ENCODE measurements around the gene EPB41L4A. TPM values are rescaled to one million over a fixed set of nuclear protein-coding genes. Genes with fewer than 3 reads are reported as not detected.

Gene EPB41L4A
- total RNA-seq, 1 experiment from 2014 or later, result 5.2 TPM

DNA sequence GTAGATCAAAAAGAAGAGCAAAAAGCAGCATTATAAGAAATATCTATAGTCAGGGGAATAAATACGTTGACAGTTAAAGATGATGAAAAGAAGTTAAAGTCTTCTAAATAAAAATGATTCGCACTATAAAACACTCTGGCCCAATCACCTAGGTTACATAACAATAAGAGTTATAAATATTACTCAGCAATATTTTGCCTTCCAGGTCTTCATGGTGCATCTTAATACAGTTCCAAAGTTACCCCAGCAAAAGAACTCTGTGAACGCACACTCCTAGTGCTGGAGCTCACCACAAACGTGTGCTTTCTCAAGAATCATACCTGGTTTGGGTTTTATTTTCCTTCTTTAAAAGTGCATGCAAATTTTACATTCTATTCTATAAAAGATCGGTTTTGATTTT, 44.7 kb downstream of the EPB41L4A start:
- Mint-ChIP-seq H3K4me1 (peaks cover 8% of the 10 kb centered on the region; the same call in 1 of the 2 replicates), H3K4me3 (no peak overlapping the region), H3K27me3 (ENCODE audit: low read depth) (no peaks in the 10 kb centered on the region), H3K36me3 (no peaks in the 10 kb centered on the region), H3K9me3 (no peaks in the 10 kb centered on the region), H3K27ac (no peak overlapping the region)
- ChIA-PET CTCF (no interaction called here), POLR2A (no interaction called here)
- DNase-seq (ENCODE audit: low spot score) (no peak), ATAC-seq (no peak)
- TF ChIP-seq NFATC4 (CRISPR knock-in tag; IDR thresholded peaks at IDR 0.05), result no peak
- TF ChIP-seq, protein P1, sequence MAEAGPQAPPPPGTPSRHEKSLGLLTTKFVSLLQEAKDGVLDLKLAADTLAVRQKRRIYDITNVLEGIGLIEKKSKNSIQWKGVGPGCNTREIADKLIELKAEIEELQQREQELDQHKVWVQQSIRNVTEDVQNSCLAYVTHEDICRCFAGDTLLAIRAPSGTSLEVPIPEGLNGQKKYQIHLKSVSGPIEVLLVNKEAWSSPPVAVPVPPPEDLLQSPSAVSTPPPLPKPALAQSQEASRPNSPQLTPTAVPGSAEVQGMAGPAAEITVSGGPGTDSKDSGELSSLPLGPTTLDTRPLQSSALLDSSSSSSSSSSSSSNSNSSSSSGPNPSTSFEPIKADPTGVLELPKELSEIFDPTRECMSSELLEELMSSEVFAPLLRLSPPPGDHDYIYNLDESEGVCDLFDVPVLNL (CRISPR knock-in tag; IDR thresholded peaks at IDR 0.05; ENCODE audit: borderline replicate concordance, low read depth), result no peak
- no peak for TF ChIP-seq ZNF396 (CRISPR knock-in tag; IDR thresholded peaks at IDR 0.05; ENCODE audit: borderline replicate concordance)
- TF ChIP-seq ZNF138 (CRISPR knock-in tag; conservative IDR thresholded peaks at IDR 0.05), result no peak
- TF ChIP-seq, protein P2, sequence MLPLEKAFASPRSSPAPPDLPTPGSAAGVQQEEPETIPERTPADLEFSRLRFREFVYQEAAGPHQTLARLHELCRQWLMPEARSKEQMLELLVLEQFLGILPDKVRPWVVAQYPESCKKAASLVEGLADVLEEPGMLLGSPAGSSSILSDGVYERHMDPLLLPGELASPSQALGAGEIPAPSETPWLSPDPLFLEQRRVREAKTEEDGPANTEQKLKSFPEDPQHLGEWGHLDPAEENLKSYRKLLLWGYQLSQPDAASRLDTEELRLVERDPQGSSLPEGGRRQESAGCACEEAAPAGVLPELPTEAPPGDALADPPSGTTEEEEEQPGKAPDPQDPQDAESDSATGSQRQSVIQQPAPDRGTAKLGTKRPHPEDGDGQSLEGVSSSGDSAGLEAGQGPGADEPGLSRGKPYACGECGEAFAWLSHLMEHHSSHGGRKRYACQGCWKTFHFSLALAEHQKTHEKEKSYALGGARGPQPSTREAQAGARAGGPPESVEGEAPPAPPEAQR (CRISPR knock-in tag; IDR thresholded peaks at IDR 0.05), result no peak

DNA sequence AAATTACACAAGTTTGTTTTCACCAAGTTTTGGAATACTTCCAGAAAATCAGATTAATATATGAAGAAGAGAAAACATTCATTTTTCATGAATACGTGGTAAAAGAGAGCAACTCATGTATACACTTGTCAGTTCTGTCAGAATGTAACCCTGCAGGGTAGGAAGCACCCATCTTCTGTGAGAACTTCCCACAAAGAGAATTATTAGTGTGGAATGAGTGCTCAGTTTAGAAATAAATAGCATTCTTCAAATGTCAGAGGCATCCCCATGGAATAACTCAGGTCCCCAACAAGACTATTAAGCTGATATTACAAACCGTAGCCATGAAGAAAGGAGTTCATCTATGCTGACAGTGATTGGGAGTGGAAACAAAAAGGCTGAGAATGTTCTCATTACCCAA, 45.2 kb downstream of the EPB41L4A start:
- ChIA-PET CTCF (no interaction called here), POLR2A (no interaction called here)
- no peak for ATAC-seq
- H3K36me3 Mint-ChIP-seq, result no peaks in the 10 kb centered on the region
- no peak for DNase-seq (ENCODE audit: low spot score)
- no peaks in the 10 kb centered on the region for H3K9me3 Mint-ChIP-seq
- H3K4me1 Mint-ChIP-seq, result peaks cover 8% of the 10 kb centered on the region; the same call in 1 of the 2 replicates
- no peak overlapping the region for H3K4me3 Mint-ChIP-seq
- H3K27me3 Mint-ChIP-seq (ENCODE audit: low read depth), result no peaks in the 10 kb centered on the region
- no peak overlapping the region for H3K27ac Mint-ChIP-seq
- TF ChIP-seq SMAD4 (CRISPR knock-in tag; IDR thresholded peaks at IDR 0.05), result no peak
- TF ChIP-seq, protein P3, sequence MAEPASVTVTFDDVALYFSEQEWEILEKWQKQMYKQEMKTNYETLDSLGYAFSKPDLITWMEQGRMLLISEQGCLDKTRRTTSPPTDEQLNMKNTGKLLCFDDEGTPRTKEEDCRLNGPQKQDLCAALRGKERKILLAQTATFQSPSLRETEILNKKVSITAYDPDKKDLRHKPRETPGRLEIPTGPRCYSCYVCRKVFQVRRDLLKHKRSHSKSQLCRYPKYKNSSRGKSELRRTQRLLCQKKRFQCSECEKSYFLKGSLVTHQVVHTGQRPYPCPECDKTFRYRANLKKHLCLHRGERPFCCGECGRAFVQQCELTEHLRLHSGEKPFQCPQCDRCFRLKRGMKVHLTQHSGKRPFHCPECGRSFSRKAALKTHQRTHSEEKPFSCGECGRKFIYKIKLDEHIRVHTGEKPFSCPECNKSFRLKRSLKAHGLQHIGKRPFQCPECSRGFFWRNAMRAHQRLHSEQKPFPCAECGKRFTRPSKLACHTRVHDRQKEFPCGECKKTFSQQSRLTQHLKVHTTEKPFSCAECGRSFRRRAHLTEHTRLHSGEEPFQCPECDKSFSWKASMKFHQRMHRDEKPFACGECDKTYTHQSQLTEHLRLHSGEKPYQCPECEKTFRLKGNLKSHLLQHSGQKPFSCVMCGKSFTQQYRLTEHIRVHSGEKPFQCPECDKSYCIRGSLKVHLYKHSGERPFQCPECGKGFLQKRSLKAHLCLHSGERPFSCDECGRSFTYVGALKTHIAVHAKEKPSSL (CRISPR knock-in tag; conservative IDR thresholded peaks at IDR 0.05), result no peak
- TF ChIP-seq ZNF219 (CRISPR knock-in tag; IDR thresholded peaks at IDR 0.05; ENCODE audit: borderline replicate concordance), result no peak
- TF ChIP-seq, protein P4, sequence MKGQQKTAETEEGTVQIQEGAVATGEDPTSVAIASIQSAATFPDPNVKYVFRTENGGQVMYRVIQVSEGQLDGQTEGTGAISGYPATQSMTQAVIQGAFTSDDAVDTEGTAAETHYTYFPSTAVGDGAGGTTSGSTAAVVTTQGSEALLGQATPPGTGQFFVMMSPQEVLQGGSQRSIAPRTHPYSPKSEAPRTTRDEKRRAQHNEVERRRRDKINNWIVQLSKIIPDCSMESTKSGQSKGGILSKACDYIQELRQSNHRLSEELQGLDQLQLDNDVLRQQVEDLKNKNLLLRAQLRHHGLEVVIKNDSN (CRISPR knock-in tag; IDR thresholded peaks at IDR 0.05), result no peak
- TF ChIP-seq, protein P5, sequence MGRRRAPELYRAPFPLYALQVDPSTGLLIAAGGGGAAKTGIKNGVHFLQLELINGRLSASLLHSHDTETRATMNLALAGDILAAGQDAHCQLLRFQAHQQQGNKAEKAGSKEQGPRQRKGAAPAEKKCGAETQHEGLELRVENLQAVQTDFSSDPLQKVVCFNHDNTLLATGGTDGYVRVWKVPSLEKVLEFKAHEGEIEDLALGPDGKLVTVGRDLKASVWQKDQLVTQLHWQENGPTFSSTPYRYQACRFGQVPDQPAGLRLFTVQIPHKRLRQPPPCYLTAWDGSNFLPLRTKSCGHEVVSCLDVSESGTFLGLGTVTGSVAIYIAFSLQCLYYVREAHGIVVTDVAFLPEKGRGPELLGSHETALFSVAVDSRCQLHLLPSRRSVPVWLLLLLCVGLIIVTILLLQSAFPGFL (CRISPR knock-in tag; IDR thresholded peaks at IDR 0.05; ENCODE audit: borderline replicate concordance), result no peak
- TF ChIP-seq, protein P6, sequence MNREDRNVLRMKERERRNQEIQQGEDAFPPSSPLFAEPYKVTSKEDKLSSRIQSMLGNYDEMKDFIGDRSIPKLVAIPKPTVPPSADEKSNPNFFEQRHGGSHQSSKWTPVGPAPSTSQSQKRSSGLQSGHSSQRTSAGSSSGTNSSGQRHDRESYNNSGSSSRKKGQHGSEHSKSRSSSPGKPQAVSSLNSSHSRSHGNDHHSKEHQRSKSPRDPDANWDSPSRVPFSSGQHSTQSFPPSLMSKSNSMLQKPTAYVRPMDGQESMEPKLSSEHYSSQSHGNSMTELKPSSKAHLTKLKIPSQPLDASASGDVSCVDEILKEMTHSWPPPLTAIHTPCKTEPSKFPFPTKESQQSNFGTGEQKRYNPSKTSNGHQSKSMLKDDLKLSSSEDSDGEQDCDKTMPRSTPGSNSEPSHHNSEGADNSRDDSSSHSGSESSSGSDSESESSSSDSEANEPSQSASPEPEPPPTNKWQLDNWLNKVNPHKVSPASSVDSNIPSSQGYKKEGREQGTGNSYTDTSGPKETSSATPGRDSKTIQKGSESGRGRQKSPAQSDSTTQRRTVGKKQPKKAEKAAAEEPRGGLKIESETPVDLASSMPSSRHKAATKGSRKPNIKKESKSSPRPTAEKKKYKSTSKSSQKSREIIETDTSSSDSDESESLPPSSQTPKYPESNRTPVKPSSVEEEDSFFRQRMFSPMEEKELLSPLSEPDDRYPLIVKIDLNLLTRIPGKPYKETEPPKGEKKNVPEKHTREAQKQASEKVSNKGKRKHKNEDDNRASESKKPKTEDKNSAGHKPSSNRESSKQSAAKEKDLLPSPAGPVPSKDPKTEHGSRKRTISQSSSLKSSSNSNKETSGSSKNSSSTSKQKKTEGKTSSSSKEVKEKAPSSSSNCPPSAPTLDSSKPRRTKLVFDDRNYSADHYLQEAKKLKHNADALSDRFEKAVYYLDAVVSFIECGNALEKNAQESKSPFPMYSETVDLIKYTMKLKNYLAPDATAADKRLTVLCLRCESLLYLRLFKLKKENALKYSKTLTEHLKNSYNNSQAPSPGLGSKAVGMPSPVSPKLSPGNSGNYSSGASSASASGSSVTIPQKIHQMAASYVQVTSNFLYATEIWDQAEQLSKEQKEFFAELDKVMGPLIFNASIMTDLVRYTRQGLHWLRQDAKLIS (CRISPR knock-in tag; IDR thresholded peaks at IDR 0.05; ENCODE audit: borderline replicate concordance), result no peak
- TF ChIP-seq ESRRA (CRISPR knock-in tag; IDR thresholded peaks at IDR 0.05; ENCODE audit: borderline replicate concordance), result no peak
- TF ChIP-seq, protein P7, sequence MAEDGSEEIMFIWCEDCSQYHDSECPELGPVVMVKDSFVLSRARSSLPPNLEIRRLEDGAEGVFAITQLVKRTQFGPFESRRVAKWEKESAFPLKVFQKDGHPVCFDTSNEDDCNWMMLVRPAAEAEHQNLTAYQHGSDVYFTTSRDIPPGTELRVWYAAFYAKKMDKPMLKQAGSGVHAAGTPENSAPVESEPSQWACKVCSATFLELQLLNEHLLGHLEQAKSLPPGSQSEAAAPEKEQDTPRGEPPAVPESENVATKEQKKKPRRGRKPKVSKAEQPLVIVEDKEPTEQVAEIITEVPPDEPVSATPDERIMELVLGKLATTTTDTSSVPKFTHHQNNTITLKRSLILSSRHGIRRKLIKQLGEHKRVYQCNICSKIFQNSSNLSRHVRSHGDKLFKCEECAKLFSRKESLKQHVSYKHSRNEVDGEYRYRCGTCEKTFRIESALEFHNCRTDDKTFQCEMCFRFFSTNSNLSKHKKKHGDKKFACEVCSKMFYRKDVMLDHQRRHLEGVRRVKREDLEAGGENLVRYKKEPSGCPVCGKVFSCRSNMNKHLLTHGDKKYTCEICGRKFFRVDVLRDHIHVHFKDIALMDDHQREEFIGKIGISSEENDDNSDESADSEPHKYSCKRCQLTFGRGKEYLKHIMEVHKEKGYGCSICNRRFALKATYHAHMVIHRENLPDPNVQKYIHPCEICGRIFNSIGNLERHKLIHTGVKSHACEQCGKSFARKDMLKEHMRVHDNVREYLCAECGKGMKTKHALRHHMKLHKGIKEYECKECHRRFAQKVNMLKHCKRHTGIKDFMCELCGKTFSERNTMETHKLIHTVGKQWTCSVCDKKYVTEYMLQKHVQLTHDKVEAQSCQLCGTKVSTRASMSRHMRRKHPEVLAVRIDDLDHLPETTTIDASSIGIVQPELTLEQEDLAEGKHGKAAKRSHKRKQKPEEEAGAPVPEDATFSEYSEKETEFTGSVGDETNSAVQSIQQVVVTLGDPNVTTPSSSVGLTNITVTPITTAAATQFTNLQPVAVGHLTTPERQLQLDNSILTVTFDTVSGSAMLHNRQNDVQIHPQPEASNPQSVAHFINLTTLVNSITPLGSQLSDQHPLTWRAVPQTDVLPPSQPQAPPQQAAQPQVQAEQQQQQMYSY (CRISPR knock-in tag; IDR thresholded peaks at IDR 0.05), result no peak
- TF ChIP-seq, protein P1 (CRISPR knock-in tag; IDR thresholded peaks at IDR 0.05; ENCODE audit: borderline replicate concordance, low read depth), result no peak
- no peak for TF ChIP-seq HMGA2 (CRISPR knock-in tag; IDR thresholded peaks at IDR 0.05)
- TF ChIP-seq GTF2I (CRISPR knock-in tag; conservative IDR thresholded peaks at IDR 0.05), result no peak
- TF ChIP-seq, protein P8, sequence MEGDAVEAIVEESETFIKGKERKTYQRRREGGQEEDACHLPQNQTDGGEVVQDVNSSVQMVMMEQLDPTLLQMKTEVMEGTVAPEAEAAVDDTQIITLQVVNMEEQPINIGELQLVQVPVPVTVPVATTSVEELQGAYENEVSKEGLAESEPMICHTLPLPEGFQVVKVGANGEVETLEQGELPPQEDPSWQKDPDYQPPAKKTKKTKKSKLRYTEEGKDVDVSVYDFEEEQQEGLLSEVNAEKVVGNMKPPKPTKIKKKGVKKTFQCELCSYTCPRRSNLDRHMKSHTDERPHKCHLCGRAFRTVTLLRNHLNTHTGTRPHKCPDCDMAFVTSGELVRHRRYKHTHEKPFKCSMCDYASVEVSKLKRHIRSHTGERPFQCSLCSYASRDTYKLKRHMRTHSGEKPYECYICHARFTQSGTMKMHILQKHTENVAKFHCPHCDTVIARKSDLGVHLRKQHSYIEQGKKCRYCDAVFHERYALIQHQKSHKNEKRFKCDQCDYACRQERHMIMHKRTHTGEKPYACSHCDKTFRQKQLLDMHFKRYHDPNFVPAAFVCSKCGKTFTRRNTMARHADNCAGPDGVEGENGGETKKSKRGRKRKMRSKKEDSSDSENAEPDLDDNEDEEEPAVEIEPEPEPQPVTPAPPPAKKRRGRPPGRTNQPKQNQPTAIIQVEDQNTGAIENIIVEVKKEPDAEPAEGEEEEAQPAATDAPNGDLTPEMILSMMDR (IDR thresholded peaks at IDR 0.05), result no peak
- no peak for TF ChIP-seq KAT7 (CRISPR knock-in tag; IDR thresholded peaks at IDR 0.05; ENCODE audit: borderline replicate concordance)
